H1 (cell line): ENCODE results near the gene TSPAN9. TPM values are rescaled to one million over a fixed set of nuclear protein-coding genes. Genes with fewer than 3 reads are reported as not detected.

Experiments
- NRF1 ChIP-seq: IDR thresholded peaks from 2 replicates; pipeline ENCODE4 v1.6.1; 2011; ENCODE audit warnings: mild to moderate bottlenecking, low read depth, low read length, improper control_type of control experiment
- polyA plus RNA-seq, 7 experiments: library from polyadenylated mRNA; depleted of rRNA in 3 of 7; stranded (reverse) in 5 of 7; unstranded in 2 of 7; fragments of >200 nt in 5 of 7; fragments of 200-250 nt in 2 of 7; gene quantifications; 1 replicate in 5 of 7; 2 replicates in 1 of 7; 4 replicates in 1 of 7; pipeline versions ENCODE4 v1.2.1 to v1.2.3, GENCODE V29; 2011 to 2013; ENCODE audit warnings: missing spikeins in 2 of 7, mixed read lengths in 2 of 7
- total RNA-seq: library from RNA; stranded (reverse); fragmentation: NEBNext Ultra II Directional; extraction: Animal tissue kit (Norgen Biotek cat#: 25700); gene quantifications from 2 replicates; pipeline ENCODE4 v1.2.1, GENCODE V29; 2021
- TF ChIP-seq, protein P1 (sequence below): IDR thresholded peaks from 2 replicates; pipeline ENCODE4 v1.6.1; 2011; ENCODE audit warnings: low read depth, mild to moderate bottlenecking, low read length; ENCODE audit not compliant: insufficient read depth

The TSPAN9 gene
- total and polyA plus RNA-seq, 2 of the 8 experiments (the other 6 are each of a cell fraction or from before 2014, with no cell fraction given) = 11.5 to 29.1 TPM

DNA sequence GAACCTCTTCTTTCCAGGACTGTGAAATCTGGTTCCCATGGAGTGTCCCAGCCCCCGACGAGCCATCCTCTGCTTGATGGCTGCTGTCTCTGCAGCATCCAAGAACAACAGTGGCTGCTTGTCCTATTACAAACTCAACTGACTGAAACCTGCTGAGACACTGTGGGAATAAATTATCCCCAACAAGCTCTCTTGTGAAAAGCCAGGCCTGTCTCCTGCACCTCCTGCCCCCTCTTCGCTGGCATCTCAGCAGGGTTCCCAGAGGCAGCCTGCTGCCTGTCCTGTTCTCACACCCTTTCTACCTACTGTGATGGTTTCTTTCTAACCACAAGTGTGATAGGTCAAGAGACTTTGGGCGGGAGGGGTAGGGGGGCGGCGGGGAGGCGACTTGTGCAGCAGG is 180.2 kb downstream of the TSPAN9 start (continued):
- TF ChIP-seq, protein P1, sequence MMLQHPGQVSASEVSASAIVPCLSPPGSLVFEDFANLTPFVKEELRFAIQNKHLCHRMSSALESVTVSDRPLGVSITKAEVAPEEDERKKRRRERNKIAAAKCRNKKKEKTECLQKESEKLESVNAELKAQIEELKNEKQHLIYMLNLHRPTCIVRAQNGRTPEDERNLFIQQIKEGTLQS = no peak
- no peak for TF ChIP-seq NRF1
